ENCODE data around the gene A3GALT2. TPM values are rescaled to one million over a fixed set of nuclear protein-coding genes. Genes with fewer than 3 reads are reported as not detected.
"Not testable (repeated sequence)": the region's sequence is repeated elsewhere in the genome, so short reads cannot be mapped to it uniquely, and the experiment has no call there.

The A3GALT2 gene
- total RNA-seq, 2 donors from 2014 or later: not detected

GRCh38 chr1:33297911-33298622 lies 22.8 kb downstream of the A3GALT2 start:
- DNase-seq: no peak
- H3K27me3 Mint-ChIP-seq (ENCODE audit: low read depth): no peaks in the 10 kb centered on the region

GRCh38 chr1:33296824-33297223 lies 24.1 kb downstream of the A3GALT2 start:
- ATAC-seq (replicated peaks in 1 of 2): no peak
- Mint-ChIP-seq H3K36me3 (ENCODE audit: insufficient read depth in 2 of 2) (peaks cover 0 to 1% of the 10 kb centered on the region in 2 donors), H3K4me3 (no peak overlapping the region), H3K27me3 (ENCODE audit: low read depth) (no peaks in the 10 kb centered on the region), H3K4me1 (ENCODE audit: low read depth) (peaks cover 3% of the 10 kb centered on the region), H3K9me3 (no peaks in the 10 kb centered on the region), H3K27ac (no peak overlapping the region)
- no peak for DNase-seq

More at GRCh38 chr1:33297911-33298622, 22.8 kb downstream of the A3GALT2 start:
- Mint-ChIP-seq H3K27ac (no peak overlapping the region), H3K4me3 (no peak overlapping the region), H3K4me1 (ENCODE audit: low read depth) (peaks cover 12% of the 10 kb centered on the region), H3K9me3 (no peaks in the 10 kb centered on the region), H3K36me3 (ENCODE audit: insufficient read depth in 2 of 2) (peaks cover 0 to 1% of the 10 kb centered on the region in 2 donors)
- ATAC-seq (replicated peaks in 1 of 2): no peak

DNA sequence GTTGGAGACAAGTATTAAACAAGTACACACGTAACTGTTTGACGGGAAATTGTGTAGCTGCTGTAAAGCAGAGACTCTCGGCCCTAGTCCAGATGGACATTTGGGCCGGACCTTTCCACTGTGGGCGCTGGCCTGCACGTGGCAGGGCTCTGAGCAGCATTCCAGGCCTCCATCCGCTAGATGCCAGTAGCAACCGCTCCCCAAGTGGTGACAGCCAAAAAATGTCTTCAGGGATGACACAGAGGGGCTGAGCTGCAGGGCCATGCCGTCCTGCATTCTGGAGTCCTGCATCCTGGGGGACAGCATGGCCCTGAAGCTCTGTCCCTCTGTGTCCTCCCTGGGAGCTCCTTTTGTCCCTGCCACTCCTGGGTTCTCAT lies 24.8 kb downstream of the A3GALT2 start:
- peaks cover 0 to 1% of the 10 kb centered on the region in 2 donors for H3K36me3 Mint-ChIP-seq (ENCODE audit: insufficient read depth in 2 of 2)
- no peaks in the 10 kb centered on the region for H3K27me3 Mint-ChIP-seq (ENCODE audit: low read depth)
- H3K4me1 Mint-ChIP-seq (ENCODE audit: low read depth): no peaks in the 10 kb centered on the region
- ATAC-seq (replicated peaks in 1 of 2): no peak
- H3K27ac Mint-ChIP-seq: no peak overlapping the region
- no peak for DNase-seq
- no peak overlapping the region for H3K4me3 Mint-ChIP-seq
- H3K9me3 Mint-ChIP-seq: no peaks in the 10 kb centered on the region

DNA sequence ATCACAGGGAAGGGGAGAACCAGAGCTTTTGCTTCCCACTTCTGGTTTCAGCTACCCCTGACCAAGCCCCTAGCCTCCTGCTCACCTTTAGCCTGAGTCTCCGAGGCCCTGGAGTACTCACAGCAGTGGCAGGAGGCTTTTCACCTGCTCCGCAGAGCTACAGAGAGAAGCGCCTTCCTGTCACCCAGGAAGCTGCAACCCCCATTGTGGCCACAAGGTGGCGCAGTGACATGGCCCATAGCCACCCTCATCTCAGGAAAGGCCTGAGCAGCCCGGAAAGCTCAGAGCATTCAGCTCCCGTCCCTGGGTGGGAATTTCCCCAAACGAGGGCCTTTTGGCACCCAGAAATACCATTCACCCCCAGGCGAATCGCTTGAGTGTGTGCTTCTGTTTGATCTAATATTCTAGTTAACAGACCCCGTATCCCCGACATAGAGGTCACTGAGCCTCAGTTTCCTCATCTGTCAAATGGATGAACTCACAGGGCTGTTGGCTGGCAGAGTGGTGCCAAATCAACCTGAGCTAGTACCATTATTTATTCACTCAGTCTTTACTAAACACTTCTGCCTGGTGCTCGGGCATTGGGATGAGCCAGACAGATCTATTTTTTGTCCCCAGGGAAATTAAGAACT lies 25.3 kb downstream of the A3GALT2 start:
- H3K4me3 Mint-ChIP-seq: no peak overlapping the region
- DNase-seq (peak; percentile 84 to 90), ATAC-seq (replicated peaks in 1 of 2) (peak; percentile 81 to 90)
- no peaks in the 10 kb centered on the region for H3K9me3 Mint-ChIP-seq
- no peaks in the 10 kb centered on the region for H3K27me3 Mint-ChIP-seq (ENCODE audit: low read depth)
- H3K4me1 Mint-ChIP-seq (ENCODE audit: low read depth): no peaks in the 10 kb centered on the region
- peaks cover 0 to 1% of the 10 kb centered on the region in 2 donors for H3K36me3 Mint-ChIP-seq (ENCODE audit: insufficient read depth in 2 of 2)
- H3K27ac Mint-ChIP-seq: no peak overlapping the region

GRCh38 chr1:33295023-33295422 lies 25.9 kb downstream of the A3GALT2 start:
- DNase-seq: no peak
- Mint-ChIP-seq H3K9me3 (no peaks in the 10 kb centered on the region), H3K27me3 (ENCODE audit: low read depth) (no peaks in the 10 kb centered on the region), H3K4me1 (ENCODE audit: low read depth) (no peaks in the 10 kb centered on the region), H3K36me3 (ENCODE audit: insufficient read depth in 2 of 2) (peaks cover 1% of the 10 kb centered on the region in 2 donors), H3K4me3 (no peak overlapping the region), H3K27ac (no peak overlapping the region)
- ATAC-seq (replicated peaks in 1 of 2): peak in 1 of 2 donors; percentile 8

GRCh38 chr1:33294071-33295010 lies 26.6 kb downstream of the A3GALT2 start:
- ATAC-seq (replicated peaks in 1 of 2) (no peak), DNase-seq (no peak)
- no peak overlapping the region for H3K4me3 Mint-ChIP-seq
- H3K36me3 Mint-ChIP-seq (ENCODE audit: insufficient read depth in 2 of 2): peaks cover 1 to 2% of the 10 kb centered on the region in 2 donors
- H3K27me3 Mint-ChIP-seq (ENCODE audit: low read depth): no peaks in the 10 kb centered on the region
- peaks cover 0 to 2% of the 10 kb centered on the region in 2 donors for H3K9me3 Mint-ChIP-seq
- no peak overlapping the region for H3K27ac Mint-ChIP-seq
- H3K4me1 Mint-ChIP-seq (ENCODE audit: low read depth): no peaks in the 10 kb centered on the region

- no peak for DNase-seq
- no peak for ATAC-seq (replicated peaks in 1 of 2)
- Mint-ChIP-seq H3K4me1 (ENCODE audit: low read depth) (no peaks in the 10 kb centered on the region), H3K36me3 (ENCODE audit: insufficient read depth in 2 of 2) (peaks cover 2 to 4% of the 10 kb centered on the region in 2 donors), H3K9me3 (peaks cover 0 to 2% of the 10 kb centered on the region in 2 donors), H3K4me3 (no peak overlapping the region), H3K27ac (no peak overlapping the region), H3K27me3 (ENCODE audit: low read depth) (no peaks in the 10 kb centered on the region)
These were observed 28.1 kb downstream of the A3GALT2 start for GRCh38 chr1:33292726-33293340.

DNA sequence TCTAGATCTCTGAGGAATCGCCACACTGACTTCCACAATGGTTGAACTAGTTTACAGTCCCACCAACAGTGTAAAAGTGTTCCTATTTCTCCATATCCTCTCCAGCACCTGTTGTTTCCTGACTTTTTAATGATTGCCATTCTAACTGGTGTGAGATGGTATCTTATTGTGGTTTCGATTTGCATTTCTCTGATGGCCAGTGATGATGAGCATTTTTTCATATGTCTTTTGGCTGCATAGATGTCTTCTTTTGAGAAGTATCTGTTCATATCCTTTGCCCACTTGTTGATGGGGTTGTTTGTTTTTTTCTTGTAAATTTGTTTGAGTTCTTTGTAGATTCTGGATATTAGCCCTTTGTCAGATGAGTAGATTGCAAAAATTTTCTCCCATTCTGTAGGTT lies 30.3 kb downstream of the A3GALT2 start:
- not testable (repeated sequence) for H3K9me3 Mint-ChIP-seq; H3K27ac Mint-ChIP-seq; H3K4me3 Mint-ChIP-seq; H3K27me3 Mint-ChIP-seq (ENCODE audit: low read depth); H3K4me1 Mint-ChIP-seq (ENCODE audit: low read depth); ATAC-seq (replicated peaks in 1 of 2); H3K36me3 Mint-ChIP-seq (ENCODE audit: insufficient read depth in 2 of 2); DNase-seq

DNA sequence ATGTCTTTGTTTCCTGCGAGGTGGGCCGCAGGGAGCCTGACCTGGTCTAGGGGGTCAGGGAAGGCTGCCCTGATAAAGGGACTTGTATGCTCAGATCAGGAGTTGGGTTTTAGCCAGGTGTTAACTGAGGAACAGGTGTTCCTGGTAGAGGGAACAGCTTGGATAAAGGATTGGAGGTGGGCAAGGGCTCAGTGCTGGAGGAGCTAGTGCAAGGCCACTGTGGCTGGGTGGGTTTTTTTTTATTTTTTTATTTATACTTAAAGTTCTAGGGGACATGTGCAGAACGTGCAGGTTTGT lies 31.1 kb downstream of the A3GALT2 start:
- no peak for ATAC-seq (replicated peaks in 1 of 2)
- Mint-ChIP-seq H3K4me3 (no peak overlapping the region), H3K27ac (no peak overlapping the region), H3K4me1 (ENCODE audit: low read depth) (no peaks in the 10 kb centered on the region), H3K27me3 (ENCODE audit: low read depth) (no peaks in the 10 kb centered on the region), H3K36me3 (ENCODE audit: insufficient read depth in 2 of 2) (peaks cover 2 to 4% of the 10 kb centered on the region in 2 donors), H3K9me3 (peaks cover 0 to 2% of the 10 kb centered on the region in 2 donors)
- DNase-seq: no peak

- H3K9me3 Mint-ChIP-seq: peaks cover 0 to 2% of the 10 kb centered on the region in 2 donors
- no peak overlapping the region for H3K27ac Mint-ChIP-seq
- H3K36me3 Mint-ChIP-seq (ENCODE audit: insufficient read depth in 2 of 2): peaks cover 2 to 4% of the 10 kb centered on the region in 2 donors
- DNase-seq (no peak), ATAC-seq (replicated peaks in 1 of 2) (no peak)
- H3K4me3 Mint-ChIP-seq: no peak overlapping the region
- H3K27me3 Mint-ChIP-seq (ENCODE audit: low read depth): no peaks in the 10 kb centered on the region
- H3K4me1 Mint-ChIP-seq (ENCODE audit: low read depth): no peaks in the 10 kb centered on the region
These were observed 31.7 kb downstream of the A3GALT2 start for GRCh38 chr1:33288976-33289857.

- H3K27ac Mint-ChIP-seq: no peak overlapping the region
These were observed 33.6 kb downstream of the A3GALT2 start for GRCh38 chr1:33287317-33287716.

More at GRCh38 chr1:33287317-33287716, 33.6 kb downstream of the A3GALT2 start:
- no peaks in the 10 kb centered on the region for H3K27me3 Mint-ChIP-seq (ENCODE audit: low read depth)
- peaks cover 0 to 2% of the 10 kb centered on the region in 2 donors for H3K9me3 Mint-ChIP-seq
- DNase-seq (no peak), ATAC-seq (replicated peaks in 1 of 2) (no peak)
- no peaks in the 10 kb centered on the region for H3K4me1 Mint-ChIP-seq (ENCODE audit: low read depth)
- H3K4me3 Mint-ChIP-seq: no peak overlapping the region
- peaks cover 2 to 5% of the 10 kb centered on the region in 2 donors for H3K36me3 Mint-ChIP-seq (ENCODE audit: insufficient read depth in 2 of 2)

All from activated T-cell treated with anti-CD3 and anti-CD28 coated beads, Interleukin-2, amount 50 U/mL, for 72 hours (primary cell).